Ectodermal cell (in vitro differentiated cells): ENCODE measurements around the gene PER2.

Experiments
- H3K27ac ChIP-seq: 2 replicates; pipeline ENCODE4 v1.7.0; 2013; ENCODE audit warnings: mild to moderate bottlenecking, low read depth, low read length; ENCODE audit not compliant: insufficient read depth, poor library complexity, severe bottlenecking
- H3K27me3 ChIP-seq: 2 replicates; pipeline ENCODE4 v1.7.0; 2013; ENCODE audit warnings: mild to moderate bottlenecking, low read length; ENCODE audit not compliant: insufficient read depth, control insufficient read depth, poor library complexity, severe bottlenecking
- H3K36me3 ChIP-seq: one replicate; pipeline ENCODE4 v1.7.0; 2013; ENCODE audit warnings: low read length; ENCODE audit not compliant: control insufficient read depth, insufficient read depth
- H3K4me1 ChIP-seq: one replicate; pipeline ENCODE4 v1.7.0; 2013; ENCODE audit warnings: low read length; ENCODE audit not compliant: control insufficient read depth, insufficient read depth
- H3K4me3 ChIP-seq: 2 replicates; pipeline ENCODE4 v1.7.0; 2013; ENCODE audit warnings: low read depth, low read length, control low read depth; ENCODE audit not compliant: insufficient read depth
- H3K9me3 ChIP-seq: 2 replicates; pipeline ENCODE4 v1.7.0; 2013; ENCODE audit warnings: mild to moderate bottlenecking, low read length, moderate library complexity; ENCODE audit not compliant: control insufficient read depth
- WGBS, 2 experiments: methylation state at CpG; one replicate each; pipeline ENCODE4 v1.1.7; 2013; ENCODE audit warnings: missing lambda C conversion rate in 2 of 2; 5-methylcytosine and 5-hydroxymethylcytosine counted together

Gene PER2

GRCh38 chr2:238256594-238257104 is 31.8 kb downstream of the PER2 start:
- Histone ChIP-seq H3K9me3 (no peaks in the 10 kb centered on the region), H3K36me3 (peaks cover 3% of the 10 kb centered on the region), H3K4me1 (peaks cover 3% of the 10 kb centered on the region), H3K27ac (no peak overlapping the region), H3K27me3 (no peaks in the 10 kb centered on the region), H3K4me3 (no peak overlapping the region)
- WGBS, 2 experiments, result 56 to 57% methylated on average over 18 of the region's 18 CpGs

GRCh38 chr2:238256111-238256510 is 32.3 kb downstream of the PER2 start:
- 92% methylated on average over 6 of the region's 6 CpGs for WGBS, 2 experiments
- H3K4me3 ChIP-seq, result no peak overlapping the region
- H3K9me3 ChIP-seq, result no peaks in the 10 kb centered on the region
- no peak overlapping the region for H3K27ac ChIP-seq
- peaks cover under 1% of the 10 kb centered on the region for H3K4me1 ChIP-seq
- no peaks in the 10 kb centered on the region for H3K27me3 ChIP-seq
- peaks cover 3% of the 10 kb centered on the region for H3K36me3 ChIP-seq

DNA sequence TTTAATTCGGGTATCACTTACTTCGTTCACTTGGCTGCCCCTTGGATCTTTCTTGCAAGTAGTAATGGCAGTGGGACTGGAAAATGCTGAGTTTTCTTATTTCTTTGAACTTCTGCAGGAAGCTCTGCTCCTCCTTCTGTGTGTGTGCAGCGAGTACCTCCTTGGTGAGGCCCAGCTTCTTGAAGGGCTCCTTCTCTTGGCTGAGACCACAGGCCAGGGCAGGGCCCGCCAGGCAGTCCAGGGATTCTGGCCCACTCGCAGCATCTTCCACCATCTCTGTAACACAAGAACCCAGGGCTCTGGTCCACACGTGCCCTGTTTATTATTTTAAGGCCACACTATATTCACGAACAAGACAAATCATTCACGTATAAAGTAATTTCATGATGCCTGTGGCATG is 32.8 kb downstream of the PER2 start:
- Histone ChIP-seq H3K27me3 (no peaks in the 10 kb centered on the region), H3K27ac (no peak overlapping the region), H3K4me3 (no peak overlapping the region), H3K9me3 (no peaks in the 10 kb centered on the region), H3K4me1 (no peaks in the 10 kb centered on the region), H3K36me3 (peaks cover 3% of the 10 kb centered on the region)
- 94 to 96% methylated on average over 8 of the region's 8 CpGs for WGBS, 2 experiments

- peaks cover 3% of the 10 kb centered on the region for H3K36me3 ChIP-seq
- no peak overlapping the region for H3K4me3 ChIP-seq
- H3K4me1 ChIP-seq, result no peaks in the 10 kb centered on the region
- H3K27me3 ChIP-seq, result no peaks in the 10 kb centered on the region
- no peak overlapping the region for H3K27ac ChIP-seq
- 94 to 95% methylated on average over 6 of the region's 6 CpGs for WGBS, 2 experiments
- H3K9me3 ChIP-seq, result no peaks in the 10 kb centered on the region
These were observed 33.3 kb downstream of the PER2 start for GRCh38 chr2:238255151-238255551.

DNA sequence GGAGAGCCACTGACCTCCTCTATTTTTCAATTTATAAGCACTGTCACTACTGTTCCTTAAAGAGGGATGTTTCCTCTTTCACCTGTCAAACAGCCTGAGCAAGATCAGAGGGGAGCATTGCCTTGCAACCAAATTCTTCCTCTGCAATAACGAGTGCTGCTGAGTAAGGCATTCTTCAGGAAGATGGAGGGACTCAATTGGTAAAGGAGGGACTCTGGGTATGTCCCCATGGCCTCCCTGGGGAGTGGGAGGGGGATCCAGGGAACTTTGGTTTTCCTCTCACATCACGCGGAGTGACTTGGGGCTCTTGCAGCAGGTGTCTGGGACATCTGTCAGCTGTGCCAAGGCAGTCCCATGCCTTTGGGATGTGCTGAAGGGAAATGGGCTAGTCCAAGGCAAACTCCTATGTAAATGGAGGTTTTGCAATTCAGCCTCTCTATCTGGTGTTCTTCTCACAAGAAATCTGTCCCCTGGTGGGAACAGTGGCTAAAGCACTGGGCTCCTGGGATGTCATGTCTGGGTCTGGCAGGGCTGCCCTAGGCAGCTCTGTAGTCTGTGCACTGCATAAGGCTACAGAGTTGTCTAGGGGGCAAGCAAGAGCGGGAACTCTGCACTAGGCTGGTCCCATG is 34.2 kb downstream of the PER2 start:
- H3K36me3 ChIP-seq, result peaks cover 3% of the 10 kb centered on the region
- H3K4me3 ChIP-seq, result no peak overlapping the region
- WGBS, 2 experiments, result 94% methylated on average over 4 of the region's 4 CpGs
- H3K4me1 ChIP-seq, result no peaks in the 10 kb centered on the region
- no peaks in the 10 kb centered on the region for H3K27me3 ChIP-seq
- H3K27ac ChIP-seq, result no peak overlapping the region
- H3K9me3 ChIP-seq, result no peaks in the 10 kb centered on the region

DNA sequence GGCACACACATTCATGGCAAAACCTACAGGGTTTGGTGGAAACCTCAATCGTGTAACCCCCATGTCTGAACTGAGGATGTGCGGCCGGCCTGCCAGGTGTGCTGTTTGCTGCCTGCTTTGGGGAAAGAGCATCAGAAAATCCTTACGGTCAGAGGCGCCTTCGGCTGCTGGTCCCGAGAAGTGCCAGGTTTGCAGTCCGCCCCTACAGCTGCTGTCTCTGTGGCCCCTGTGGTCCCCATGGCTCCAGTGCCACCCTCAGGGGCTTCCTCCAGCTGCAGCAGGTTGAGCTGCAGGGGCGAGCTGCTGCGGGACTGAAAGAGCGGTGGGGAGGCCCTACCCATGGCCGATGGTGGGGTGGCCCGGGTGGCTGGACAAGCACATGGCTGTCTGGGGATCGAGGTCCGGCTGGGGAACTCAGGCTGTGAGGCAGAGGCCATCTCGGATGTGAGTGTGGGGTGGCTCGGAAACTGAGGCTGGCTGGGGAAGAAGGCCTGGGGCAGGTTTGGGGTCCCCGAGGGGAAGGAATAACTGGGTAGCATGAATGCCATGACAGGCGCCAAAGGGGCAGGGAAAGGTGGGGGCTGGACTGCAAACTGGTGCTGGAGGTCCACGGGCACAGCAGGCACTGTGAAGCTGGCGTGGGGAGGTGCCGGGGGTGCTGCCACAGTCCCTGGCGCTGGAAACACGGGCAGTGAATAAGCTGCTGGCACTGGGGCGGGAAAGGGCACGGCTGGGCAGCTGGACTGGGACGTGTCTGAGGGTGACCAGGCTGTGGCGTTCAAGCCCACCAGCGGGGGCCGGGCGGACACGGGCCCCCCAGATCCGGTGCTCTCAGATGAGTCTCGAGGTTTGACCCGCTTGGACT is 35.4 kb downstream of the PER2 start:
- Histone ChIP-seq H3K4me3 (no peak overlapping the region), H3K9me3 (no peaks in the 10 kb centered on the region), H3K36me3 (peaks cover under 1% of the 10 kb centered on the region), H3K27ac (no peak overlapping the region), H3K4me1 (no peaks in the 10 kb centered on the region), H3K27me3 (no peaks in the 10 kb centered on the region)
- WGBS, 2 experiments, result 94 to 96% methylated on average over 35 of the region's 35 CpGs

GRCh38 chr2:238251986-238252385 is 36.4 kb downstream of the PER2 start:
- no peaks in the 10 kb centered on the region for H3K4me1 ChIP-seq
- no peaks in the 10 kb centered on the region for H3K9me3 ChIP-seq
- H3K27ac ChIP-seq, result no peak overlapping the region
- no peaks in the 10 kb centered on the region for H3K36me3 ChIP-seq
- no peaks in the 10 kb centered on the region for H3K27me3 ChIP-seq
- WGBS, 2 experiments, result 92 to 94% methylated on average over 11 of the region's 11 CpGs
- H3K4me3 ChIP-seq, result no peak overlapping the region

DNA sequence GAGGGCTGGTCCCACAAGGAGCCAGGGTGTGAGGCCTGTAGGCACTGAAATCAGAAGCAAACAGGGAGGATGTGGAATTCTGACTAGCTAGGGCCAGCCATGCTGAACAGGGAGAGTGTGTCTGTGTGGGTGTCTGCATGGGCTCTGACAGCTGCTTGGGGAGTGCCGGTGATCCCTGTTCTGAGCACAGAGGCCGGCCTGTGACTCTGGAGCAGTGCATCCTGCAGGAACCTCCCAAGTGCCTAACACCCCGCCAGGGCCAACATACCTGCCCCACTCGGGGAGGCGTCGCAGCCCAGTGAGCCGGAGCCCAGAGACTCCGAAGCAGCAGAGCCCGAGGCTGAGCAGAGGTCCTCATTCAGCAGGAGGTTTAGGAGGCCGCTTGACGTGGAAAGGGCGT is 37.1 kb downstream of the PER2 start:
- WGBS, 2 experiments, result 96% methylated on average over 12 of the region's 12 CpGs
- Histone ChIP-seq H3K27ac (no peak overlapping the region), H3K36me3 (no peaks in the 10 kb centered on the region), H3K4me1 (no peaks in the 10 kb centered on the region), H3K4me3 (no peak overlapping the region), H3K9me3 (no peaks in the 10 kb centered on the region), H3K27me3 (no peaks in the 10 kb centered on the region)

DNA sequence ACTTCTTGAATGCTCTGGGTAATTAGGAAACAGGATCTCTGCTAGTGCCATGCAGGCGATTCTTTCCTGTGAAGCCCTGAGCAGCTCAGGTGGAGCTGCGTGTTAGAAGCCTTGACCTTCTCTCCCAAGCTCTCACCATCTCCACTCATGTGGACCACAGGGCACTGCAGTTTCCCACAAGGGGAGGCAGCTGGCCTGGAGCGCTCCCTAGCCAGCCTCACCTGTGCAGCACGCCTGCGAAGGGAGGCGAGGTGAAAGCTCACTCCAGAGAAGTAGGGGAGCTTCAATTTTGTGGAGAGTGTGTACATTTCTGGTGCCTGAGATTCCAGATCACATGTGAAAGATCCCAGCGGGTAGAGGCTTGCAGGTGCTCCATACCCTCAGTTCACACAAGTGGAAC is 37.5 kb downstream of the PER2 start:
- H3K27ac ChIP-seq, result no peak overlapping the region
- H3K4me1 ChIP-seq, result no peaks in the 10 kb centered on the region
- 94 to 95% methylated on average over 7 of the region's 7 CpGs for WGBS, 2 experiments
- H3K9me3 ChIP-seq, result no peaks in the 10 kb centered on the region
- H3K36me3 ChIP-seq, result no peaks in the 10 kb centered on the region
- no peaks in the 10 kb centered on the region for H3K27me3 ChIP-seq
- no peak overlapping the region for H3K4me3 ChIP-seq

GRCh38 chr2:238247841-238248453 is 40.5 kb downstream of the PER2 start:
- no peak overlapping the region for H3K27ac ChIP-seq
- H3K36me3 ChIP-seq, result no peaks in the 10 kb centered on the region
- no peak overlapping the region for H3K4me3 ChIP-seq
- WGBS, 2 experiments, result 90 to 93% methylated on average over 10 of the region's 10 CpGs
- no peaks in the 10 kb centered on the region for H3K9me3 ChIP-seq
- H3K27me3 ChIP-seq, result no peaks in the 10 kb centered on the region
- H3K4me1 ChIP-seq, result peaks cover under 1% of the 10 kb centered on the region
